ENCODE measurements around the gene PHYHIPL.

PHYHIPL gene

GRCh38 chr10:59258890-59259289 is 82.4 kb downstream of the PHYHIPL start:
- DNase-seq: no peak

GRCh38 chr10:59265141-59265540 is 88.7 kb downstream of the PHYHIPL start:
- DNase-seq: no peak

GRCh38 chr10:59266321-59266720 is 89.9 kb downstream of the PHYHIPL start:
- DNase-seq: no peak

GRCh38 chr10:59268460-59268859 is 92.0 kb downstream of the PHYHIPL start:
- DNase-seq: no peak

- no peak for DNase-seq
Observed at GRCh38 chr10:59269651-59270050, 93.2 kb downstream of the PHYHIPL start.

GRCh38 chr10:59270492-59270891 is 94.0 kb downstream of the PHYHIPL start:
- no peak for DNase-seq

GRCh38 chr10:59271160-59271559 is 94.7 kb downstream of the PHYHIPL start:
- DNase-seq: no peak

- DNase-seq: no peak
Observed at GRCh38 chr10:59272061-59272460, 95.6 kb downstream of the PHYHIPL start.

- DNase-seq: no peak
Observed at GRCh38 chr10:59273445-59273844, 97.0 kb downstream of the PHYHIPL start.

- DNase-seq: no peak
Observed at GRCh38 chr10:59276133-59276532, 99.7 kb downstream of the PHYHIPL start.

GRCh38 chr10:59276919-59277318 is 100.5 kb downstream of the PHYHIPL start:
- DNase-seq: no peak

- no peak for DNase-seq
Observed at GRCh38 chr10:59279476-59279875, 103.0 kb downstream of the PHYHIPL start.

GRCh38 chr10:59279991-59280505 is 103.6 kb downstream of the PHYHIPL start:
- DNase-seq: no peak

GRCh38 chr10:59281861-59282260 is 105.4 kb downstream of the PHYHIPL start:
- DNase-seq: no peak

- no peak for DNase-seq
Observed at GRCh38 chr10:59283456-59284091, 107.1 kb downstream of the PHYHIPL start.

- DNase-seq: no peak
Observed at GRCh38 chr10:59284118-59284975, 107.9 kb downstream of the PHYHIPL start.

GRCh38 chr10:59285073-59285472 is 108.6 kb downstream of the PHYHIPL start:
- no peak for DNase-seq

GRCh38 chr10:59285848-59286247 is 109.4 kb downstream of the PHYHIPL start:
- DNase-seq: no peak

GRCh38 chr10:59287587-59288255 is 111.3 kb downstream of the PHYHIPL start:
- no peak for DNase-seq

- DNase-seq: no peak
Observed at GRCh38 chr10:59289853-59290252, 113.4 kb downstream of the PHYHIPL start.

- no peak for DNase-seq
Observed at GRCh38 chr10:59290448-59290847, 114.0 kb downstream of the PHYHIPL start.
